ENCODE data around the gene CDKAL1. TPM values are rescaled to one million over a fixed set of nuclear protein-coding genes. Genes with fewer than 3 reads are reported as not detected.

CDKAL1 gene
- total and polyA plus RNA-seq, 2 of the 13 experiments (the other 11 are each of a cell fraction or from before 2014, with no cell fraction given) = 9.5 to 27.7 TPM

- TF ChIP-seq ZNF331 (CRISPR knock-in tag; IDR thresholded peaks at IDR 0.05) = no peak
- TF ChIP-seq AHDC1 (CRISPR knock-in tag; IDR thresholded peaks at IDR 0.05; ENCODE audit: borderline replicate concordance) = no peak
- H4K20me1 ChIP-seq (ENCODE audit: insufficient read depth, low read length) = no peaks in the 10 kb centered on the region
- FAIRE-seq (no peak), DNase-seq (ENCODE audit: low spot score) (no peak), ATAC-seq (no peak)
- H3K4me1 ChIP-seq (ENCODE audit: insufficient read depth, low read length) = peaks cover 14% of the 10 kb centered on the region
- H3K36me3 ChIP-seq (replicated peaks in 1 of 2; ENCODE audit: control insufficient read depth in 1 of 2, insufficient read depth in 2 of 2, low read length in 2 of 2) = no peaks in the 10 kb centered on the region
- ChIA-PET CTCF (ENCODE audit: low intra/inter-chr PET ratio, low total read pairs) (no interaction called here), POLR2A (no interaction called here)
- no peak overlapping the region for H2AFZ ChIP-seq (ENCODE audit: low read length)
- no peaks in the 10 kb centered on the region for H3K9me3 ChIP-seq (ENCODE audit: low read length)
- H3K27me3 ChIP-seq (ENCODE audit: control insufficient read depth in 1 of 2, insufficient read depth in 2 of 2, low read length in 2 of 2) = no peaks in the 10 kb centered on the region
- no peak overlapping the region for H3K27ac ChIP-seq (ENCODE audit: extremely low read length, insufficient read depth, low read length)
- H3K4me3 ChIP-seq (replicated peaks in 1 of 3; ENCODE audit: insufficient read depth in 1 of 3, low read depth in 2 of 3, low read length in 3 of 3) = no peak overlapping the region
- no peaks in the 10 kb centered on the region for H3K79me2 ChIP-seq (ENCODE audit: insufficient read depth, low read length)
- in situ Hi-C loops (cut with HindIII; ENCODE audit: extremely low pct_ligation_motif_present, low pct_unique_long_range_greater_than_20kb) (no loop called here), intact Hi-C loops (cut with micrococcal nuclease; ENCODE audit: unreplicated experiment) (no loop called here)
- BruUV-seq (replicated peaks) = no TSS peak
- no peak overlapping the region for H3K9ac ChIP-seq (ENCODE audit: insufficient read depth, low read depth, low read length)
- no peak overlapping the region for H3K4me2 ChIP-seq (ENCODE audit: low read depth, low read length)
Observed at GRCh38 chr6:20751293-20751935, 217.2 kb downstream of the CDKAL1 start.

GRCh38 chr6:20755631-20756030, 221.4 kb downstream of the CDKAL1 start:
- intact Hi-C loops (cut with micrococcal nuclease; ENCODE audit: unreplicated experiment) = no loop called here
- CTCF ChIA-PET (ENCODE audit: low intra/inter-chr PET ratio, low total read pairs) = no interaction called here
- POLR2A ChIA-PET = no interaction called here
- TF ChIP-seq KDM5B (CRISPR knock-in tag; IDR thresholded peaks at IDR 0.05; ENCODE audit: borderline replicate concordance) (no peak), ZNF407 (CRISPR knock-in tag; IDR thresholded peaks at IDR 0.05; ENCODE audit: not compliant biosample characterization) (no peak)

More at GRCh38 chr6:20755631-20756030, 221.4 kb downstream of the CDKAL1 start:
- H3K27ac ChIP-seq (ENCODE audit: extremely low read length, insufficient read depth, low read length) = no peak overlapping the region
- in situ Hi-C loops (cut with HindIII; ENCODE audit: extremely low pct_ligation_motif_present, low pct_unique_long_range_greater_than_20kb) = no loop called here
- no TSS peak for BruUV-seq (replicated peaks)
- H3K79me2 ChIP-seq (ENCODE audit: insufficient read depth, low read length) = no peaks in the 10 kb centered on the region
- no peak overlapping the region for H3K9ac ChIP-seq (ENCODE audit: insufficient read depth, low read depth, low read length)
- no peaks in the 10 kb centered on the region for H4K20me1 ChIP-seq (ENCODE audit: insufficient read depth, low read length)
- no peaks in the 10 kb centered on the region for H3K9me3 ChIP-seq (ENCODE audit: low read length)
- no peak for ATAC-seq
- H3K4me2 ChIP-seq (ENCODE audit: low read depth, low read length) = no peak overlapping the region
- no peaks in the 10 kb centered on the region for H3K4me1 ChIP-seq (ENCODE audit: insufficient read depth, low read length)
- DNase-seq (ENCODE audit: low spot score) = no peak
- no peaks in the 10 kb centered on the region for H3K36me3 ChIP-seq (replicated peaks in 1 of 2; ENCODE audit: control insufficient read depth in 1 of 2, insufficient read depth in 2 of 2, low read length in 2 of 2)
- H3K27me3 ChIP-seq (ENCODE audit: control insufficient read depth in 1 of 2, insufficient read depth in 2 of 2, low read length in 2 of 2) = no peaks in the 10 kb centered on the region
- FAIRE-seq = no peak
- no peak overlapping the region for H3K4me3 ChIP-seq (replicated peaks in 1 of 3; ENCODE audit: insufficient read depth in 1 of 3, low read depth in 2 of 3, low read length in 3 of 3)
- H2AFZ ChIP-seq (ENCODE audit: low read length) = no peak overlapping the region
